ENCODE results near the gene ZNF45.
"Not testable (repeated sequence)": the region's sequence is repeated elsewhere in the genome, so short reads cannot be mapped to it uniquely, and the experiment has no call there.

The ZNF45 gene

DNA sequence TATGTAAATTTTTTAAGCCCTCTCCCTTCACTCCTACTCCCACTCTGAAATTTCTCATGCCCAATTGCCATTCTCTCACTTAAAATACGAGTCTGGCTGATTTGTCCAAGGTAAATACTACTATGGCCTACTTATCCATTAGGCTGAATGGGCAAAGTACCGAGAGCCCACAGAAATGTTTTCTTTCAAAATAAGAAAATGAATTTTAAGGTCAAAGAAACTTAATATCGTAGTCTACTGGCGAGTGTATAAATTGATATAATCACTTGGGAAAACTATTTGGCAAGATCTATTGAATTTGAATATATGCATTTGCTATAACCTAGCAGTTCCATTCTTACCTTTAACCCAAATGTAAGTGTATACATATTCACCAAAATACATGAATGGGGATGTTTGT, 32.7 kb downstream of the ZNF45 start:
- in situ Hi-C loops (cut with HindIII; ENCODE audit: low pct_unique_long_range_greater_than_20kb, low sequenced_read_pairs) = no loop called here
- no peak for DNase-seq (ENCODE audit: low read depth in 1 of 2, low spot score in 1 of 2)
- no peak for TF ChIP-seq JUND (IDR thresholded peaks at IDR 0.05; ENCODE audit: low read depth)

DNA sequence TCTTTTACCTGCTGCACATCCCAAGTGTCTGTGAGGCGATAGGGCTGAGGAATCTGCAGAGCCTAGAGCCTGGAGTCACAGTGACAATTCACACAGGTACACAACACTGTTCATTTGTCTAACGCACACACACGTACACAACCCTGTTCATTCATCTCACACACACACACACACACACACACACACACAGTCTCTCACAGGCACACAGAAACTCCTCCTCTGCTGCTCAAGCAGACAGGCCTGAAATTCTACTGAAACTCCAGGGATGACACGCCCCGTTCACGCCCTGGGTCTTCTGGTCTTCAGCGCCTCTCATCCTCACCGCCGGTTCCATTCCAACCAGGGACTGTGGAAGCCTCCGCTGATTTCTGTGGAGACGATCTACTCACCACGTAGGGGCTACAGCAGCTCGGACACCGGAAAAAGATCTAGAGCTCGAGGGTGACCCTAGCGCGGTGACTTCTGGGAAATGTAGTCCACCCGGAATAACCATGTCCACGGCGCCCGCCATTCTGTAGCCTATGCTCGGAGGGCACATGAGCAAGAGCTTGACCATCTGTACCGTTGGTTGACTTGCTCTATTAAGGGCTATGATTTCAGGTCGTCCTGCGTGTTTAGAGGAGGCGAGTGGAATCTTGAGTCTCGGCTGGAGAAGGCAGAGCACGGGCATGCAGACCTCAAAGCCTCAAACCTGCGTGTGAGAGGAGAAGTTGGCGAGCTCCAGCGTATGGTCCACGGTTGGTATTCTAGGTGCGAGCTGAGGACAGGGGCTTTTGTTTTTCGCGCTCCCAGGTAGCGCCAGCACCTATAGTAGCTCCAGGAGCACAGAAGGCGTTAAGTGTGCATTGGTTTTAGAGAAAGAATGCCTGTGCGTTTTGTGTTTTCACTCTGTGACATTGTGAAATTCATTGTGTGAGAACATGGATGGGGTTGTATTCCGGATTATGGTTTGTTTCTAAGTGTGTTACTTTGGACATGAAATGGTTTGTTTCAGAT, 33.4 kb downstream of the ZNF45 start:
- in situ Hi-C loops (cut with HindIII; ENCODE audit: low pct_unique_long_range_greater_than_20kb, low sequenced_read_pairs) = no loop called here
- no peak for TF ChIP-seq JUND (IDR thresholded peaks at IDR 0.05; ENCODE audit: low read depth)
- DNase-seq (ENCODE audit: low read depth in 1 of 2, low spot score in 1 of 2) = no peak

DNA sequence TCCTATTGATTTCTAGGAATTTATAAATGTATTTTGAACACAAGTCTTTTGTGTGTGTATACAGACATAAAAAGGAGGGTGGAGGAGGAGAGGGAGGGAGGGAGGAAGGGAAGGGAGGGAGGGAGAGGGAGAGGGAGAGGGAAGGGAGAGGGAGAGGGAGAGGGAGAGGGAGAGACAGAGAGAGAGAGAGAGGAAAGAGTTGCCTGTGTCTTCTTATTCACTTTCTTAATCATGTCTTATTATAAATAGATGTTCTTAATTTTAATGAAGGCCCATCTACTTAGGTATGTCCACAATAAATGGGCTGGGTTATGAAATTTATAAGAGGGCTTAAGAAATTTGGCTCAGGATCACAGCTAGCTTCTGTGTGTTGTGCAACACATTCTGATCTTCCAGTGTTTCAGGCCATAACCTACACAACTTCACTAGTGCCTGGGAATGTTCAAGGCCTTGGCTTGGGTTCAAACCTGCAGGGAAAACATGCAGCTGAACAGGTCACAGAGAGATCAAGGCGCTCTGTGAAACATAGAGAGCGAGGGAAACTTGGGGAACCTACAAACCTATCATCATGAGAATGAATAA, 39.3 kb downstream of the ZNF45 start:
- in situ Hi-C loops (cut with HindIII; ENCODE audit: low pct_unique_long_range_greater_than_20kb, low sequenced_read_pairs) = no loop called here
- no peak for DNase-seq (ENCODE audit: low read depth in 1 of 2, low spot score in 1 of 2)
- TF ChIP-seq JUND (IDR thresholded peaks at IDR 0.05; ENCODE audit: low read depth) = no peak

DNA sequence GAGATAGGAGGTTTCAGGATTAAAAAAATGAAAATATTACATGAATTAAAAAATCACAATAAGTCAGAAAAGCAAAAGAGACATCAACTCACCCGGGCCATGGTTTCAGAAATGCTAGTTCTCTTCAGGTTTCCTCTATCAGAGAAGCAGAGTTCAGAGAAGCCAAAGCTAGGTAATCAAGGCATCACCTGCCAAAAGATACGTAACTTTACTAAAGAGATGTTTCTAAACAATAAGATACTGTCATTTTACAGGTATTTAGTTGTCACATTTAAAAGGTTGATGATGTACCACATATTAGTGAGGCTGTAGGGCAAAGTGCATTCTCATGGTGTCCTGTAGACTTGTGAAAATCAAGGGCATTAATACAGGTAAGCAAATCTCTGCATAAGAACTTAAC, 51.2 kb downstream of the ZNF45 start, which contains the start of gene ZNF404:
Gene ZNF404 (minus strand): TSS at position 101 of the 400 bp plus-strand sequence.
- DNase-seq (ENCODE audit: low read depth in 1 of 2, low spot score in 1 of 2) = no peak
- in situ Hi-C loops (cut with HindIII; ENCODE audit: low pct_unique_long_range_greater_than_20kb, low sequenced_read_pairs) = no loop called here
- TF ChIP-seq JUND (IDR thresholded peaks at IDR 0.05; ENCODE audit: low read depth) = no peak

DNA sequence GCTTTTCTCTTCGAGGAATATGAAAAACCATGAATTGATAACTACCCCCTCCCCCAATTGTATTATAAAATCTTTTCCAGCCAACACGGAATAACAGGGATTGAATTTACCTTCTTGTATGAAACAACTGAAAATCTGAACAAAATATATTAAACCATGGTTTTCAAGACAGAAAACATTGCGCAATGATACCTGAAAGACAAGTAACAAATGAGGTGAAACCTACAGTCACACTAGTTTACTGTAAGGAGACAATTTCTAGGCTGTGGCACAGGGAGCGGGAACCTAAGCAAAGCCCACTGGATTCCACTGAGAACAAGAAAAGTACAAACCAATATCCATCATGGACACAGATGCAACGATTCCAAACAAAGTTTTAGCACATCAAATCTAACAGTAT, 54.6 kb downstream of the ZNF45 start:
- in situ Hi-C loops (cut with HindIII; ENCODE audit: low pct_unique_long_range_greater_than_20kb, low sequenced_read_pairs) = no loop called here
- DNase-seq (ENCODE audit: low read depth in 1 of 2, low spot score in 1 of 2) = no peak
- no peak for TF ChIP-seq JUND (IDR thresholded peaks at IDR 0.05; ENCODE audit: low read depth)

DNA sequence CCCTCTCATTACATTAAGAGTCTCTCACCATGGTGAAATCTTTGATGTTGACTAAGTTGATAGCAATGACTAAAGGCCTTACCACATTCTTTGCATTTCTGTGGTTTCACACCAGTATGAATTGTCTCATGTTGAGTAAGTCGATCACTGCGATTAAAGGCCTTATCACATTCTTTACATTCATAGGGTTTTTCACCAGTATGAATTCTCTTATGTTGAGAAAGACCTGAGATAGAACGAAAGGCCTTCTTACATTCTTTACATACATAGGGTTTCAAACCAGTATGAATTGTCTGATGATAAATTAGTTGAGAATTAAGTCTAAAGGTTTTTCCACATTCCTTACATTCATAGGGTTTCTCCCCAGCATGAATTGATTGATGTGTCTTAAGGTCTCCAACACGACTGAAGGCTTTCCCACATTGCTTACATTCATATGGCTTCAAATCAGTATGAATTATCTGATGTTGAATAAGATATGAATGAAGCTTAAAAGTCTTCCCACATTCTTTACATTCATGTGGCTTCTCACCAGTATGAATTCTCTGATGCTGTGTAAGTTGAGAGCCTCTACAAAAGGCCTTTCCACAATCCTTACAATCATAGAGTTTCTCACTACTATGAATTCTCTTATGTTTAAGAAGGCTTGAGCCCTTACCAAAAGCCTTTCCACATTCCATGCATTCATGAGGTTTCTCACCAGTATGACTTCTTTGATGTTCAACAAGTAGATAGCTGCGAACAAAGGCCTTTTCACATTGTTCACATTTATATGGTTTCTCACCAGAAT, 62.3 kb downstream of the ZNF45 start:
- DNase-seq (ENCODE audit: low read depth in 1 of 2, low spot score in 1 of 2) = no peak
- in situ Hi-C loops (cut with HindIII; ENCODE audit: low pct_unique_long_range_greater_than_20kb, low sequenced_read_pairs) = no loop called here
- TF ChIP-seq JUND (IDR thresholded peaks at IDR 0.05; ENCODE audit: low read depth) = no peak

DNA sequence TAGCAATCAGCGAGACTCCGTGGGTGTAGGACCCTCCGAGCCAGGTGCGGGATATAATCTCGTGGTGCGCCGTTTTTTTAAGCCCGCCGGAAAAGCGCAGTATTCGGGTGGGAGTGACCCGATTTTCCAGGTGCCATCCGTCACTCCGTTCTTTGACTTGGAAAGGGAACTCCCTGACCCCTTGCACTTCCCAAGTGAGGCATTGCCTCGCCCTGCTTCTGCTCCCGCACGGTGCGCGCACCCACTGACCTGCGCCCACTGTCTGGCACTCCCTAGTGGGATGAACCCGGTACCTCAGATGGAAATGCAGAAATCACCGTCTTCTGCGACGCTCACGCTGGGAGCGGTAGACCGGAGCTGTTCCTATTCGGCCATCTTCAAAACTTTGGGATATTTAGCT, 68.2 kb downstream of the ZNF45 start:
- DNase-seq (ENCODE audit: low read depth in 1 of 2, low spot score in 1 of 2); in situ Hi-C loops (cut with HindIII; ENCODE audit: low pct_unique_long_range_greater_than_20kb, low sequenced_read_pairs): not testable (repeated sequence)

All from T47D (cell line).